Endothelial cell of umbilical vein (primary cell): Measurements from ENCODE around the gene C16orf87. TPM values are rescaled to one million over a fixed set of nuclear protein-coding genes. Genes with fewer than 3 reads are reported as not detected.

Experiments used
- BruUV-seq: library from RNA; stranded (reverse); fragments of 400-500 nt; replicated peaks from 2 replicates; lab custom pipeline; 2021; lab: Mats Ljungman, UMichigan
- CTCF ChIA-PET: fragments of 300-600, 350-600 bp; sonication (Branson Sonifier 250); formaldehyde crosslinking; loops from one replicate; lab custom pipeline; 2021; ENCODE audit warnings: antibody characterized with exemption, inconsistent platforms; lab: Charles Lee
- POLR2A ChIA-PET: fragments of 300-600, 350-600 bp; sonication (Branson Sonifier 250); formaldehyde crosslinking; loops from one replicate; lab custom pipeline; 2021; ENCODE audit warnings: antibody characterized with exemption, inconsistent platforms; lab: Charles Lee
- DNase-seq: peaks from one replicate; pipeline ENCODE4 v3.0.0-alpha.2; 2011; ENCODE audit warnings: low read depth, low spot score
- FAIRE-seq: peaks from 2 replicates; lab custom pipeline; 2011; peaks lifted over from hg19 to GRCh38; lab: Jason Lieb, UNC
- H2AFZ ChIP-seq: 2 replicates; pipeline ENCODE4 v1.6.0; 2012; ENCODE audit warnings: low read depth, low read length, control low read depth, inconsistent platforms
- H3K27ac ChIP-seq: 2 replicates; pipeline ENCODE4 v1.5.1; 2011; ENCODE audit warnings: low read depth, mild to moderate bottlenecking, control low read depth, low read length, moderate library complexity; ENCODE audit not compliant: insufficient read depth
- H3K27me3 ChIP-seq, 2 experiments: 2 replicates each; pipeline versions ENCODE4 v1.6.0 to v1.6.1; 2011; ENCODE audit warnings: low read length in 2 of 2, mixed read lengths in 1 of 2; ENCODE audit not compliant: control insufficient read depth in 2 of 2, insufficient read depth in 2 of 2
- H3K36me3 ChIP-seq, 2 experiments: 2 replicates in 1 of 2; 3 replicates in 1 of 2; pipeline ENCODE4 v1.5.1; 2011; ENCODE audit warnings: low read length in 2 of 2, mild to moderate bottlenecking in 1 of 2, moderate library complexity in 1 of 2; ENCODE audit not compliant: control insufficient read depth in 2 of 2, insufficient read depth in 2 of 2; ENCODE audit errors: extremely low read depth in 1 of 2
- H3K4me1 ChIP-seq: 3 replicates; pipeline ENCODE4 v1.5.1; 2011; ENCODE audit warnings: mild to moderate bottlenecking, low read length; ENCODE audit not compliant: control insufficient read depth, insufficient read depth; ENCODE audit errors: extremely low read depth
- H3K4me2 ChIP-seq: 2 replicates; pipeline ENCODE4 v1.6.1; 2011; ENCODE audit warnings: low read length, control low read depth, mixed read lengths; ENCODE audit not compliant: insufficient read depth
- H3K4me3 ChIP-seq, 3 experiments: fragments of 200-600 bp in 1 of 3; sonication (generic), shearing (Covaris generic) in 1 of 3; replicated peaks in 1 of 3; 2 replicates each; pipeline ENCODE4 v1.5.1; 2011 to 2016; ENCODE audit warnings: control low read depth in 3 of 3, low read length in 3 of 3, mild to moderate bottlenecking in 2 of 3, inconsistent platforms in 1 of 3, low read depth in 1 of 3, moderate library complexity in 1 of 3; ENCODE audit not compliant: insufficient read depth in 1 of 3
- H3K79me2 ChIP-seq: 2 replicates; pipeline ENCODE4 v1.6.0; 2012; ENCODE audit warnings: low read length, inconsistent platforms; ENCODE audit not compliant: control insufficient read depth, insufficient read depth
- H3K9ac ChIP-seq: replicated peaks from 2 replicates; pipeline ENCODE3; 2011; ENCODE audit warnings: low read length, control low read depth; ENCODE audit not compliant: insufficient read depth; ENCODE audit errors: extremely low read depth
- H3K9me1 ChIP-seq: replicated peaks from 3 replicates; pipeline ENCODE4 v1.6.0; 2011; ENCODE audit warnings: mild to moderate bottlenecking, low read length; ENCODE audit not compliant: control insufficient read depth, insufficient read depth; ENCODE audit errors: extremely low read depth
- H3K9me3 ChIP-seq: replicated peaks from 2 replicates; pipeline ENCODE4 v1.5.1; 2012; ENCODE audit warnings: low read length, inconsistent platforms; ENCODE audit not compliant: control insufficient read depth, insufficient read depth
- H4K20me1 ChIP-seq: replicated peaks from 2 replicates; pipeline ENCODE3; 2011; ENCODE audit warnings: mild to moderate bottlenecking, low read length; ENCODE audit not compliant: control insufficient read depth, insufficient read depth; ENCODE audit errors: extremely low read depth
- EZH2 ChIP-seq: IDR thresholded peaks from 2 replicates; pipeline ENCODE4 v1.6.1; 2012; ENCODE audit warnings: borderline replicate concordance, low read depth, mild to moderate bottlenecking, moderate library complexity, low read length, inconsistent platforms; ENCODE audit not compliant: severe bottlenecking
- FOS ChIP-seq: IDR thresholded peaks from 2 replicates; pipeline ENCODE4 v1.6.1; 2011; ENCODE audit warnings: mild to moderate bottlenecking, low read length, moderate library complexity, borderline replicate concordance; ENCODE audit not compliant: insufficient read depth
- GATA2 ChIP-seq: IDR thresholded peaks from 2 replicates; pipeline ENCODE4 v1.7.0; 2011; ENCODE audit warnings: low read depth, mild to moderate bottlenecking, moderate library complexity, mixed read lengths, low read length; ENCODE audit not compliant: insufficient read length, insufficient read depth
- JUN ChIP-seq: IDR thresholded peaks from 2 replicates; pipeline ENCODE4 v1.6.1; 2011; ENCODE audit warnings: borderline replicate concordance, low read depth; ENCODE audit not compliant: insufficient read length, insufficient read depth
- MAX ChIP-seq: IDR thresholded peaks from 2 replicates; pipeline ENCODE4 v1.6.1; 2011; ENCODE audit not compliant: insufficient read depth, insufficient read length
- MYC ChIP-seq: IDR thresholded peaks from one replicate; pipeline ENCODE4 v1.6.1; 2011; ENCODE audit warnings: mild to moderate bottlenecking, low read depth, low read length
- POLR2A ChIP-seq: IDR thresholded peaks from 2 replicates; pipeline ENCODE4 v1.6.1; 2012; ENCODE audit warnings: low read depth, mild to moderate bottlenecking, control low read depth, low read length
- POLR2AphosphoS5 ChIP-seq: IDR thresholded peaks from 2 replicates; pipeline ENCODE4 v1.6.1; 2012; ENCODE audit warnings: low read depth, mild to moderate bottlenecking, control low read depth, low read length, moderate library complexity; ENCODE audit not compliant: insufficient read depth
- dilution Hi-C: fragments of 300-500 bp; cut with MboI; formaldehyde crosslinking; loops from one replicate; pipeline ENCODE4 v1.15.0; 2019; ENCODE audit warnings: low sequenced_read_pairs; ENCODE audit not compliant: extremely low pct_ligation_motif_present
- intact Hi-C: fragments of 100-400 bp; cut with micrococcal nuclease; formaldehyde crosslinking; loops from one replicate; pipeline ENCODE4 v1.10.0; 2022
- polyA plus RNA-seq, 4 experiments: library from polyadenylated mRNA; depleted of rRNA in 3 of 4; stranded (reverse) in 3 of 4; unstranded in 1 of 4; fragments of >200 nt; gene quantifications; 2 replicates each; pipeline versions ENCODE4 v1.2.1 to v1.2.3, GENCODE V29; 2011 to 2012; ENCODE audit warnings: missing spikeins in 1 of 4
- total RNA-seq: library from RNA; stranded (reverse); gene quantifications from 2 replicates; pipeline ENCODE4 v1.2.3, GENCODE V29; 2021
- TF ChIP-seq, protein P1 (sequence below), 2 donors: IDR thresholded peaks; 1 replicate in 1 of 2; 2 replicates in 1 of 2; pipeline ENCODE4 v1.5.1; 2011; ENCODE audit warnings: low read length in 2 of 2, mild to moderate bottlenecking in 2 of 2, moderate library complexity in 2 of 2, control low read depth in 1 of 2, inconsistent platforms in 1 of 2, low read depth in 1 of 2; ENCODE audit not compliant: insufficient read depth in 1 of 2; ENCODE audit errors: extremely low read depth in 1 of 2

C16orf87 gene
- total and polyA plus RNA-seq, 2 donors (not counting 3 experiments of a cell fraction or from before 2014, with no cell fraction given) = 2.4 to 8.5 TPM

GRCh38 chr16:46774743-46775177, 56.2 kb downstream of the C16orf87 start:
- DNase-seq (no peak), FAIRE-seq (no peak)
- dilution Hi-C loops = no loop called here
- POLR2A ChIA-PET = no interaction called here
- Histone ChIP-seq H3K4me2 (no peak overlapping the region), H2AFZ (no peak overlapping the region), H3K36me3 (no peaks in the 10 kb centered on the region), H3K9me1 (no peaks in the 10 kb centered on the region), H4K20me1 (no peaks in the 10 kb centered on the region), H3K9me3 (no peaks in the 10 kb centered on the region), H3K4me3 (no peak overlapping the region), H3K9ac (no peak overlapping the region), H3K4me1 (no peaks in the 10 kb centered on the region), H3K27ac (no peak overlapping the region), H3K27me3 (no peaks in the 10 kb centered on the region), H3K79me2 (no peaks in the 10 kb centered on the region)
- CTCF ChIA-PET = no interaction called here
- BruUV-seq = no TSS peak
- TF ChIP-seq, protein P1, sequence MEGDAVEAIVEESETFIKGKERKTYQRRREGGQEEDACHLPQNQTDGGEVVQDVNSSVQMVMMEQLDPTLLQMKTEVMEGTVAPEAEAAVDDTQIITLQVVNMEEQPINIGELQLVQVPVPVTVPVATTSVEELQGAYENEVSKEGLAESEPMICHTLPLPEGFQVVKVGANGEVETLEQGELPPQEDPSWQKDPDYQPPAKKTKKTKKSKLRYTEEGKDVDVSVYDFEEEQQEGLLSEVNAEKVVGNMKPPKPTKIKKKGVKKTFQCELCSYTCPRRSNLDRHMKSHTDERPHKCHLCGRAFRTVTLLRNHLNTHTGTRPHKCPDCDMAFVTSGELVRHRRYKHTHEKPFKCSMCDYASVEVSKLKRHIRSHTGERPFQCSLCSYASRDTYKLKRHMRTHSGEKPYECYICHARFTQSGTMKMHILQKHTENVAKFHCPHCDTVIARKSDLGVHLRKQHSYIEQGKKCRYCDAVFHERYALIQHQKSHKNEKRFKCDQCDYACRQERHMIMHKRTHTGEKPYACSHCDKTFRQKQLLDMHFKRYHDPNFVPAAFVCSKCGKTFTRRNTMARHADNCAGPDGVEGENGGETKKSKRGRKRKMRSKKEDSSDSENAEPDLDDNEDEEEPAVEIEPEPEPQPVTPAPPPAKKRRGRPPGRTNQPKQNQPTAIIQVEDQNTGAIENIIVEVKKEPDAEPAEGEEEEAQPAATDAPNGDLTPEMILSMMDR (IDR thresholded peaks at IDR 0.05; ENCODE audit: extremely low read depth in 1 of 2, insufficient read depth in 1 of 2, low read depth in 1 of 2, low read length in 2 of 2) = no peak
- TF ChIP-seq POLR2A (no peak), FOS (no peak), JUN (no peak), POLR2AphosphoS5 (no peak), EZH2 (no peak), GATA2 (no peak), MYC (no peak), MAX (no peak)
- intact Hi-C loops = no loop called here
